GM18873 (cell line): Measurements from ENCODE around the gene STOML1.
A peak's percentile ranks its signal among the peaks of the same experiment; 100 is the strongest.

Experiments
- ATAC-seq: cut with Tn5 transposase; IDR thresholded peaks from one replicate; pipeline ENCODE4 v1.9.1; 2021; ENCODE audit warnings: mild to moderate bottlenecking, moderate library complexity, moderate number of reproducible peaks; ENCODE audit not compliant: unreplicated experiment, low FRiP score

The STOML1 gene

GRCh38 chr15:73991726-73992593 is at the start of gene STOML1:
Gene STOML1 (minus strand): TSS chr15:73992295. CDS start chr15:73992223, 72 bp downstream.
- ATAC-seq = peak; percentile 55

DNA sequence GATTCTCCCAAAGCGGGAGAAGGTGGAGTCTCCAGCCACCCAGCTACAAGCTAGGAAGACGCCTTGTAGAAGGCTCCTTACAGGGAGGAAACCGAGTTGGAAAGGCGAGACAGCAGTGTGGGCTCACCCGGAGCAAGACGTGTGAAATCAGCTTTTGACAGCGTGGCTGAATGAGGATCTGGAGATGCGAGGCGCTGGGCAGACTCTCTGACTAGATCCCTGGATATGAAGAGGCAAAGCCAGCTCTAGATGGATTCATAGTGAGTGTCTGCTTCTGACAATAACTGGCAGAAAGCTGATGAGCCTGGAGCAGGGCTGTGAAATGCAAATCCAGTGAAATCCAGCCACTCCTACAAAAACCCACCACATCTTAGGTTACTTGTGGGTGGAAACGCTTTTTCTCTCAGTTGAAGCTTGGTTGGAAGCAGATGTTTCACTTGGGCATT is 49.2 kb upstream of the STOML1 start:
- ATAC-seq = no peak

GRCh38 chr15:74040109-74040850 is 48.2 kb upstream of the STOML1 start:
- no peak for ATAC-seq

DNA sequence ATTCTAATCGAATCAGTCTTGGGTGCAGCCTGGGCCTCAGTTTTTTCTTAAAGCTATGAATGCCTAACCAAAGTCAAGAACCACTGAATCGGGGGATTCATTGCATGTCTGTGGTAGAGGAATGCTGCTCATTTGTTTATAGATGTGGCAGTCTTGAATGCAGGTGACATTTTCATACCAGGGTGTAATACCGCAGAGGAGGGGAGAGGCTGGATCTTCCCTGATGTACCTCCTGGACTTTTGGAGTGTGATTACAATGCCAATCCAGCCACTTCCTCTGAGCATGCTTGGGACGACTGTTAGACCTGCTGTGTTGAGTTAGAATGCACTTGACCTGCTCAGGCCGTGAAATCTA is 47.5 kb upstream of the STOML1 start:
- ATAC-seq = no peak

GRCh38 chr15:74038707-74039655 is 46.9 kb upstream of the STOML1 start:
- no peak for ATAC-seq

DNA sequence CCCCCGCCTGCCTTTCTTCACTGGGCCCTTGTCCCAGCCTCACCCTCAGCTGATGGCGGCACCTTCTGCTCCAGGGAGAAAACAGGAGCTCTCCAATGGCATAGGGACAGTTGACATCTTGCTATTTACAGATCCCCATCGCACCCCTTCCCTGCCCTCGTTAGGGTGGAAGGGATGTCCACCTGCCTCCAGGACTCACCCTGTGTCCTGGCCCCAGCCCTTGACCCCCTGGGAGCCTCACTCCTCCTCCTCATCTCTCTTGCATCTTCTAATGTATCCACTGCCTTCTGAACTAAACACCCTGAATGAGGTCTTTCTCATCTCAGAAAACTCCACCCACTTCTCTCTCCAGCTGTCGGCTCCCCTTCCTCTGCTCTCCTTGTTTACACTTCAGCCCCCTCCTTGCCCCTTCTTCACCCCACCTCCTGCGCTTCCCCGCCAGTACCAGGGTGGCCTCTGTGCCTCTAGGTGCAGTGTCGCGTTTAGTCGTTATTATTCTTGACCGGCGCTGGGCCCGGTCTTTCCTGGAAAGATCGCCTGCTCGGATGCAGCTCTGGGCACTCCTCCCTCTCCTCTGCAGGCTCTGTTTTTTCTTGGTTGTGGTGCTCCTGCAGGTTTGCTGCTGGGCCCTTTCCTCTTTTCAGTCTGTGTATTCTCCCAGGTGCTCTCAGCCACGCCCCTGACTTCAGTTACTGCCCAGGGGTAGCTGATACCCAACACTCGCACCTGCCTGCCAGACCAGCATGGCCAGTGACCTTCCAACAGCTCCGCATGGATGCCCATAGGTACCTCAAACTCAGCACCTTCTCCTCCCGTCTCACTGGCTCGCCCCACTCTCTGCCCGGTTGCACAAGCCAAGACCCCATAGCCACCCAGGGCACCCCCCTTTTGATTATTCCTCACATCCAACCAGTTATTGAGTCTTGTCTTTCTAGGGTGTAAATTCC is 45.3 kb upstream of the STOML1 start:
- ATAC-seq = no peak

DNA sequence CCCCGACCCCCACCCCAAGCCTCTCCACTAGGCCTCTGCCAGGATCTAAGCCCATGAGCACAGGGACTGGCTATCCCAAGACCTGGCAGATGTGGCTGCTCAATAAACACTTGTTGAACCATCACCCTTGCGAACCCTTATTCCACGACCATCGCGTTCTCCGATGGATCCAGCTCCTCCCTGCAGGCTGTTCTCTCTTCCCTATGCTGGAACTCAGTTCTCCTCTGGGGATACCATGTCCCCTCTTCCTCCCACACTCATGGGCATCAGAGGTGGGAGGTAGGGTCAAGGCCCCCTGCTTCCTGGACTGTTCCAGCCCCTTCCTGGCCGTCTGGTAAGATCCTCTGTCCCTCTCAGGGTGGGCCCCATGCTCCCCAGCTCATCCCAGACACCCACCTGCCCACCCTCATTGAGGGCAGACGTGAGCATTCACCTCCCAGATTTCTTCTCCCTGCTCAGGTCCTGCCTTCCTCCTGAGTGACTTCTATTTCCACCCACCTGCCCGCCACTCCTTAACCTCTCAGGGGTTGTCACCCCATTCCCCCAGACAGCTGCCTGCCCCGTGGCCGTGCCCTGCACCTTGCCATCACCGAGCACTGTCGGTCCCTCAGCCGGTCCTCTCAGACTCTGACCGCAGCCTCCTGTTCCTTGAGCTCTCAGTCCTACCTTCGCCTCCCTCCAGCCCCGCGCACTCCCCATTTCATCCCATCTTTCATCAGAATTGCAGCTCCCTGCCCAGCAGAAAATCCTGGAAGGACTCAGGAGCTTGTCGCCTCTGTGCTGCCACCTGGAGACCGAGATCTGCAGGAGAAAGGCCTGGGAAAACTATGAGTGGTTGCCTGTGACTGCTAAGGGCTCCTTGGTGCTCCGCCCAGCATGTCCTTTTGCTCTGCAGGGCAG is 44.4 kb upstream of the STOML1 start:
- no peak for ATAC-seq

DNA sequence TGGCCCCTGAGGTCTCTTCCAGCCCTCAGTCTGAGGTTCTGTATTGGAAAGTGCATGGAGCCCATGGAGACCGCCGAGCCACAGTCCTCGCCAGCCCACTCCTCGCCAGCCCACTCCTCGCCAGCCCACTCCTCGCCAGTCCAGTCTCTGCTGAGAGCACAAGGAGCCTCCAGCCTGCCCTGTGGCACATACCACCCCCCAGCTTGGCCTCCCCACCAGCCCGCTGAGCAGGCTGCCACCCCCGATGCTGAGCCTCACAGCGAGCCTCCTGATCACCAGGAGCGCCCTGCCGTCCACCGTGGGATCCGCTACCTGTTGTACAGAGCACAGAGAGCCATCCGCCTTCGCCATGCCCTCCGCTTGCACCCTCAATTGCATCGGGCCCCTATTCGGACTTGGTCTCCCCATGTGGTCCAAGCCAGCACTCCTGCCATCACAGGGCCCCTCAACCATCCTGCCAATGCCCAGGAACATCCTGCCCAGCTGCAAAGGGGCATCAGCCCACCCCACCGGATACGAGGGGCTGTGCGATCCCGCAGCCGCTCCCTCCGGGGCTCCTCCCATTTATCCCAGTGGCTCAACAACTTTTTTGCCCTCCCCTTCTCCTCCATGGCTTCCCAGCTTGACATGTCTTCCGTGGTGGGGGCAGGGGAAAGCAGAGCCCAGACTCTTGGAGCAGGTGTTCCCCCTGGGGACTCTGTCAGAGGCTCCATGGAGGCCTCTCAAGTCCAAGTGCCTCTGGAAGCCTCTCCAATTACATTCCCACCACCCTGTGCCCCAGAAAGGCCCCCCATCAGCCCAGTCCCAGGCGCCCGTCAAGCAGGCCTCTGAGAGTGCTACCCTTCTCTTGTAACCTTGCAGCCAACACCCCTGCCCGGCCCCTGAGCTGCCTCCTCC is 43.3 kb upstream of the STOML1 start:
- ATAC-seq = no peak

- ATAC-seq = no peak
Measured at GRCh38 chr15:74034206-74034755, 42.2 kb upstream of the STOML1 start.

GRCh38 chr15:74032606-74033561 is 40.8 kb upstream of the STOML1 start:
- ATAC-seq = no peak

DNA sequence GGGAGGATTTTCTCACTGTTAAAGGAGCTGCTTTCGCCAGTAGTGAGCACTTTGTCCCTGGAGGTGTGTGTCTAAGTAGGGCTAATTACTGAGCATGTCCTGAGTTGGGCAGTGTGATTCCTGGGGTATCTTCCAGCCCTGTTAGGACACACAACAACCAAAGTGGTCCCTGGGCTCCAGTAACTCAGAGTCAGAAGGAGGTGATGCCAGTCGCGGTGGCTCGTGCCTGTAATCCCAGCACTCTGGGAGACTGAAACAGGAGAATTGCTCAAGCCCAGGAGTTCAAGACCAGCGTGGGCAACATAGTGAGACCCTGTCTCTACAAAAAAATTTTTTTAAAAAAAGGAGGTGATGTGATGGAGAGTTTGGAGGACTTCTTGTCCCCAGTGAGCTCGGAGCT is 40.0 kb upstream of the STOML1 start:
- no peak for ATAC-seq

DNA sequence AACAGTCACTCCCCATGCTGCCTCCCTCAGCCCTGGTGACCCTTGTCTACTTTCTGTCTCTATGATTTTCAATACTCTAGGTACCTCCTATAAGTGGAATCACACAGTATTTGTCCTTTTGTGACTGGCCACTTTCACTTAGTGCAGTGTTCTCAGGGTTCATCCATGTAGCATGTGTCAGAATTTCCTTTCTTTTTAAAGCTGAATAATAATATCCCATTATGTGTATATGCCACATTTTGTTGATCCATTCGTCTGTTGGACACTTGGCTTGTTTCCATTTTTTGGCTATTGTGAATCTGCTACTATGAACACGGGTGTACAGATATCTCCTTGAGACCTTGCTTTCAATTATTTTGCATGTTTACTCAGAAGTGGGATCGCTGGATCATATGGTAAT is 36.6 kb upstream of the STOML1 start:
- ATAC-seq = no peak

DNA sequence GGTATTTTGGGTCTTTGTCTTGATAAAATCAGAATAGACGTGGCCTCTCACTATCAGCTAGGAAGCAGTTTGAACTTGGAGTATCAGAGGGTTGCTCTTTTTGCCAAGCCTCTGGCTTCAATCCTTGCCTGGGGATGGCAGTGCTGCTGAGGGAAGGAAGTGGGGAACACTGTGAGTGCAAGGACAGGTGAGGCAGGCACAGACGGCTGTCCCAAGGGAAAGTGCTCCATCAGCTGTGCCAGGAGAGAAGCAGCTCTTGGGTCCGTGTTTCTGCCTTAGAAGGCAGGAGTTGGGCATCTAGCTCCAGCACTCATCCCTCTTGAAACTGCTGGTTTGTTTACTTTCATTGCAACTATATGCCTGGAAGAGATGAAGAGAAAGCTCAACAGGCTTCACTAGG is 35.6 kb upstream of the STOML1 start:
- ATAC-seq = no peak

DNA sequence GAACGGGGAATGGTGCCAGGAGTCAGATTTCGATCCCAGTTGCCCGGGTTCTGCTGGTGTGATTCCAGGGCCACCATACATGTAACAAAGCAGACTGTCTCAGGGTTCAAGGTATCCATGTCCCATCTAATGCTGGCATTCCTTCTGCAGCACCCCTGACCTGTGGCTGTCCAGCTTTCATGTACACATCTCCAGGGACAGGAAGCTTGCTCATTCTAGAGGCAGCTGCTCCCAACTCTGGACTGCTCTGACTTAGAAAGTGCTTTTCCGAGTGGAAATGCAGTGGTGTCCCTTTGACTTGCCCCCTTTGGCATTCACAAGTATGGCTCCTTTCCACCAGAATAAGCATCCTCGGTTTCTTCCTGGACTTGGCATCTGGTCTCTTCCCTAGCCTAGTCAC is 33.3 kb upstream of the STOML1 start:
- ATAC-seq = no peak

GRCh38 chr15:74024687-74025086 is 32.6 kb upstream of the STOML1 start:
- ATAC-seq = no peak
